ENCODE results near the gene NFIL3.

Gene NFIL3

DNA sequence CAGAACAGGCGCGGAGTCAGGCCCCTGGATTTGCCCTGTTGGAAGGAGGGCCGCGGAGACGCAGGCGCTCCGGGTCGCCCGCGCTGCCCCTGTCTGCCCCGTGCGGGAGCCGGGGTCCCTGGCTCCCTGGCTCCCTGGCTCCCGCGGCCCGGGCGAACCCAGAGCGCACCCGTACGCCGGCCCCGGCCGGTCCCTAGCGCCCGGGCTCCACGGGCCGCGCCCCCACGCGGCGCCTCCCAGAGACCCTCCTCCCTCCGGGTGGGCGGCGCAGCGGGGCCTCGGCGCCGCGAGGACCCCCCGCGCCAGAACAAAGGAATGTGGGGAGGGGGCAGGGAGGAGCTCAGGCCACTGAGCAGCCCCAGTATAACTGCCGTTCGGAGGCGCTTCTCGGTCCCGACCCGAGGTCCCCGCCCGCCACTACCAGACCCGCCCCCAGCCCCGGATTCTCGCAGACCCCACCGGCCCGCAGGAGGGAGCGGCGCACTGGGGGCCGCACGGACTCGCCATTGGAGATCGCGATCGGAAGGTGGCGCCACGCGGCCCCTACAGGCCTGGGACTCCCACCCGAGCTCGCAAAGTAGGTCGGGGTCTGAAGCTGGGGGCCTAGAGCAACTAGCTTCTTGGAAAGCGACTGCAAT, 2.4 kb downstream of the NFIL3 start:
- DNase-seq: no peak

DNA sequence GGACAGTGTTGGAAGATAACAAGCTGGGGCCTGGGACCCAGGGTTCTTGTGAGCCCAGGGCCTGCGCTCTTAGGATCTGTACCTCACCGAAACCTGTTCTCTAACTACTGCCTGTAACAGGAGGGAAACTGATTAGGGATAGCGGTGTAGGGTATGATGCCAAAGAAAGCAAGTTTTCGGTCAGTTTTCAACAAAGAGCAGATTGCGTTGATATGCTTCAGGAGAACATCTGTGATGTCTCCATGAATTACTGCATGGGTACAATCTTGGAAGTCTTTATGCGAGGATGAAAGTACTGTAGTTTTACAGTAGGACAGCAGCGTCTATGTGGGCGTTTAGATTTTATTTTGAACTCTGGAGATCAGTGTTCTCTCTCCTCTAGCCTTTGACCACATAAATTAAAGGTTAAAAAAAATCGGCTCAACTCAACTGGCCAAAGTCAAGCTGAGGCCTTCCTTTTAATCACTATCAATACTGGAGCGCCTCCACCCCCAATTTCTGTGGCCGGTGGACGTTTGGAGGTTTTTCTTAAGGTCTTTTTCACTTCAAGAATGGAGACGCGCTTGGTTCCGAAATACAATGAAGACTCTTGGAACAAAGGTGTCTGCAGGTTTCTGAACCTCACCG, 3.0 kb downstream of the NFIL3 start:
- DNase-seq: no peak

DNA sequence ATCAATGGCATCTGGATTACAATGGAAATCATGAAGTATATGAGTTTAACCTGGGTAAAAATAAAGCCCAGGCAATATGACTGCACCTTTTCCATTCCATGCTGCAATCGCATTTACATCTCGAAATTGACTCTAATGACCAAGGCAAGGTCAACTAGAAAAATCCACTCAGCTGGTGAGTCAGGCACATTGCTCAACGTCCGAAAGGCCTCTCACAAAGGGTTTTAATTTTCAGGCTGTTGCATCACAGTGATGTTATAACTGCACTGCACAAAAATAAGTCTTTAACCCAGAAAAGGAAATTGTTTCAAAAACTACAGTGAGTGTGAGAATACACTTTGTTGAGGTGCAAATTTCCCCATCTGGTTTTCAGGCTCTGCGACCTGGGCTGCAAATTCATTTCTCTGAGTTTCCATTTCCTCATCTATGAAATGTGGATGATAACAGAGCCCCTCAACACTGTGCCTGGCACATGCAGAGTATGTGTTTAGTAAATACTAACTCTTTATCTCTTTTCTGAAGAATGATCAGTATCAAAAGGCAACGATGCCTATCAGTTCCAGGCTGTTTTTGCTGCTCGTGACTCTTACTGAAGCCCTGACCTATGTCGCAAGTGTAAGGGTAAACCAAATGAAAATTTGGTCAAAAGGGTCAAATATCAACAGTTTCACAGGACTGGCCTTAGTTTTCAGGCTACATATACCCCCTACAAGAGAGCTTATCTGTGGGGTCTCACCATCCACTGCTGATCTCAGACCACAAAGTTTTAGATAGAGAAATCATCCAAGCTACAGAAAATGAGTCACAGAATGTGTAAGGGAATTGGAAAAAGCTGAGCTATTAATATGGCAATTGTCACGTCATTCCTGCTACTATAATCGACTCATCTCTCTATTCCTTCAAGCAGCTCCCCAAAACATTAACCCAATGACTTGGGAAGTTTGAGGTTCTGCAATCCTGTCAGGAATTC, 4.1 kb downstream of the NFIL3 start:
- DNase-seq: no peak

DNA sequence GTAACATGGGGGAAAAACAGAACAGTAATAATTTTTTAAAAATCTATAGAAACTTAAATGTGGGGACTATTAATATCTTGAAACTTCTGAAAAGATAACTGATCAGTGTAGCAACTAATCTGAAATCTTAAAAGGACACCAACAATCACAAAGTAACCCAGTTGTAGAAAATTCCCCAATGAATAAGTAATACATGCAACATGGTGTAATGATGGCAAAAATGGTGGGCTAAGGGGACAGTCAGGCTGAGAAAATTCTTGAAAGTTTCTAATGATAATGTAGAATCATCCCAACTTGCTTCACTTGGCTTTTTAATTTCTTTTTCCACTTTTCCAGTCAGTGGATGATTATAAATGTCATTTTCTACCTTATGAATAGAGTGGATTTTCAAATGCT, 5.4 kb downstream of the NFIL3 start:
- DNase-seq: no peak

DNA sequence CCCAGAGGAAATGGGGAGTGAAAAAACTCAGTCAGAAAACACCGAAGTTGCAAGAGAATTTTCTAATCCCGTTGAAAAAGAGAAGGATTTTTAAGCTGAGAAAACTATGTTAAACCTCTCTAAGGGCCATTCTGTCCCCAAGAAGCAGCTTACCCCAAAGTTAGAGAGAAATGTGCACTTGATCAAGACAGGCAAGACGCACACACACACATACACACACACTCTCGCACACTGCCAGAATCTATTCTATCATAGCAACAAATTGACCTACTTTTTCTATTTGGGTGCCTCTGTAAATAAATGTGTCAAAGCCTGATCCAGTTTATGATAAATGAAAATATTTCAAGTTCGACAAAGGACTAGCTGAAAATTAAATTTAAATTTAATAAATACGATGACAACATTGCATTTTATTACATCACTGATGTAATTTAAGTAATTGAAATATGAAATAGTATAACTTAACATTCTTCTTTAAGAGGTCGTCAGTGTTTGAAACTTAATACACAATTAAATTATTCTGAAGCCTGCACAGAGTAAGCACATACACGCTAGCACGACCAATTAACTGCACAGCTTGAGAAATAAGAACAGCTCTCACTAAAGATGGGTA, 5.9 kb downstream of the NFIL3 start:
- no peak for DNase-seq

DNA sequence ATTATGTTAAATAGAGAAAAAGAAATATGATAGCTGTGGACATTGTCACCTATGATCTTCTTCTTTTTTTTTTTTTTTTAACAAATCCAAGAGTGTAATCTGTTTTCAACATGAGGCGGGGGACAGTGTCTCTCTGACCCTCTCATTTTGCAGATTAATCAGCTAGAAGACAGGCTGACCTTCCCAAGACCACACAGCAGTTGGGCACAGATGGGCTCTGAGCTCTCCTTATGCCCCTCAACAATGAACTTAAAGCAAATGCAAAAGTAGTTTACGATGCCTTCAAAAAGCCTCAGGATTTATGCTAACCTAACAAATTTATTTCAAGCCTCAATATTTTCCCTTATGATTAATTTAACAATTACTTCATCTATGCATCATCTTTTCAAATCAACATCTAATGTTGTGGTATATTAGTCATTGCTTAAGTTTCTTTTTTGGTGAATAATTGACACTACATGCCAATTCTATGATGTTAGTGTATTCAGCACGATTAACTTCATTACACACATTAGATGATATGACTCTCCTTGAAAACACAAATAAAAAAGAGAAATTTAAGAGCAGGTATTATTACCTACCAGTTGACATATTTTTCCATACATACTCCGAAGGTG, 7.4 kb downstream of the NFIL3 start:
- no peak for DNase-seq

DNA sequence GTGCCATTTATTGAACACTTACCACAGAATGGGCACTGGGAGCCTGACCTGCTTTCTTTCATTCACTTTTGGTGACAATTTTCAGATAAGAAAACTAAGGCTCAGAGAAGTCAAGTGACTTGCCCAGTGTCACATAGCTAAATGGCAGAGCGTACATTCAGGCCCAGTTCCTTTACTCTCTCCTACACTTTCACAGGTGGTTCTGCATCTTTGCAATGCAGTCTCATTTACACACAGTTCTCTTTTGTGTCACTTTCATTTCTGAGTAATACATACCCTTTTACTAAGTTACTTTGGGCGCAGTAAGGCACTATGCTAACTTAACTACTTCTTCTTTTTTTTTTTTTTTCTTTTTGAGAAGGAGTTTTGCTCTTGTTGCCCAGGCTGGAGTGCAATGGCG, 8.3 kb downstream of the NFIL3 start:
- no peak for DNase-seq

DNA sequence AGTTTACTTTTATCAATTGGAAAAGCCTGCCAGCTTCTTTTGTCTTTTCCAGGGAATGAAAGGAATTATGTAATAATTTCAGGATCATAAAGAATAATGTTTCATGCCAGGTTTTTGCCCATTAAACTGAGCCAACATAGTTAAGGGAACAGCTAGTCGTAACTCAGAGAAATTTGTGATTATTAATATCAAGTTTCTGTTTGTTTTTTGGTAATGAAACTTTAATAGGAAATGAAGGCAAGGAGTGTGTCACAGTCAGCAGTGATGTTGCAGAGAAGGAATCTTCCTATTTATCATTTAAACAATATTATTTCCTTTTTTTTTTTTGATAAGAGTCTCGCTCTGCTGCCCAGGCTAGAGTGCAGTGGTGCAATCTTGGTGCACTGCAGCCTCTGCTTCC, 10.7 kb downstream of the NFIL3 start:
- DNase-seq: no peak

DNA sequence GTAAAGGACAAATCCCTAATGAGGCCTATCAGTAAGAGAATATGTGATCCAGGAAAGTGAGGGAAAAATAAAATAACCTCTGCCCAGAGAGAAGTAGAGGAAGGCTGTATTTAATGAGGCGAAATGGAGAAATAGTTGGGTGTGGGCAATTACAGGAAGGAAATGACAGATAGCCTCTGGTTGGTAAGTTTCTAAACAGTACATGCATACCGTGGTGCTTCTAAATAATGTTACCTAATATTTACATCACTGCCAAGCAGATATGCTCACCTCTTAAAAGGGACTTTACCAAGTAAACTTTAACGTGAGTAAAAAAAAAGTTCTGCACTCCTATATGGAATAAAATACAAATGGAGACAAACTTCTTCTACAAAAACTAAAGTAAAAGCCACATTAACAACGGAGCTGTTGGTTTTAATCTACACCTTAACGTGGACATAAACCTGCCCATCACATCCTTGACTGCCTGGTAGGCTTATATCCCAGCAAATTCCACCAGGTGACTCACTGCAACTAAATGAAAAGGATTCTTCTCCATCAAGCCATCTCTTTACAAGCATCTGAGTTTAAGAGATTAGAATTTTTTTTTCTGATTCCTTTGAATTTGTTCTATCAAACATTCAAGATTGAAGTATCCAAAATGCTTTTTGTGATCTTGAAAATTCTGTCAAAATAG, 12.4 kb downstream of the NFIL3 start:
- no peak for DNase-seq

DNA sequence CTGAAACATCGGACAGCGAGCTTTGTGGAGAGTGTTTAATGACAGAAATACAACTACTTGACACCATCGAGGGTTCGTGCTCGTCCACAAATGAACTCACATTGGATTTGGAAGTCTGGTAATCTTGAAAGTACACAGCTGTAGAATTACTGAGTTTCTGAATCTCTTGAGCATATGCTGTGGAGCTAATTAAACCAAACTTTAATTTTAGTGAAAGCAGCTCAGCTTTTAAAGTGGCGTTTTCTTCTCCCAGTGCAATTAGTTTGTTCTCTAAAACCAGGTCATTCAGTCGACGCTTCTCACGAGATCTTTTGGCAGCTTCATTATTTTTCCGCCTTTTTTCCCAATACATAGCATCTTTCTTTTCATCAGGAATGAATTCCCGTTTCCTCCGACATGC, 13.5 kb downstream of the NFIL3 start:
- DNase-seq: no peak

DNA sequence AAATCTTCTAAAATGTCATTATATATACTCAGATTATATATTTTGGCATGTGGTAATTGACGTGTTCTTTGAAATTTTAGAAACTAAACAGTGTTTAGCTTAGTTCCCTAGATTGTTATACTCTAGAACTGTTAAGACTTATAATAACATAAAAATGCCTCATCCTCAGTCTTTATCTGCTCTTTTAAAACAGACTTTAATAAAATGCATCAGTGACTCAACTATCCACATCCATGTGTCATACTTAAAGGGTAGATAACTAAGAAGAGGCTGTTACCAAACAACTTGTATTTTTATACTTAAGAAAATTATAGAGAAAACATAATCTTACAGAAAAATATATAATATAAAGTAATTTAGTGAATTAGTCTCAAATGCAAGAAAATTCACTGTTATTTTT, 15.2 kb downstream of the NFIL3 start:
- DNase-seq: no peak

DNA sequence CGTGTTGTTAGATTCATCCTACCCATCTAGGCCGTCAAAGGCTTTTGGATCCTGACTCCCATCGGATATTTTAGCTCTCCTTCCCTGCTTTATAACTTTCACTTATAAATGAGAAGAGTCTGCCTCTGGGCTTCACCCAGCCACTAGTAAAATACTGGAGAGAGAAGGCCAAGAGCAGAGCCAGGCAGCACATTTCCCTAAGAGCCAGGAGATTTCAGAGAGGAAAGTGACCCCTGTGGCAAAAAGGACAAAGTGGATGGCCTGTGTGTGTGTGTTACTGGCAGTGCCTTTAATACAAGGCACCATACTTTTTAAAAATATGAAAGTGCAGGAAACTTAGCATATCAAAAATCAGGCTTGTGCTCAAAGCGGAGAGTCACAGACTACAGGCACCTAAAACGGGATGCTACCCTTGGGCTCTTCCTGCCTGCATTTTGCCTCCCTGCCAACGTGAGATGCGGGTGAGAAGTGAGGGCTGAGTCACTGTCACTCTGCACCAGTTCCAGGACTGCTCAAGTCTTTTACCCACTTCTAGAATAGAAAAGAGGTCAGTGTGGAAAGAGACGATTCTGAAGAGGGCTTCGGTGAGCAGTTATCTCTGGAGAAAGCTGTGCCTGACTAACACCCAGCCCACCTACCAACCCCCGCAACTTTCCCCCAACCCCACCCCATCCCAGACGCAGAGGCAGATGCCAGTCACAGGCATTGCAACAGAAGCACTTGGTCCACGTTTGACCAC, 15.9 kb downstream of the NFIL3 start:
- no peak for DNase-seq

DNA sequence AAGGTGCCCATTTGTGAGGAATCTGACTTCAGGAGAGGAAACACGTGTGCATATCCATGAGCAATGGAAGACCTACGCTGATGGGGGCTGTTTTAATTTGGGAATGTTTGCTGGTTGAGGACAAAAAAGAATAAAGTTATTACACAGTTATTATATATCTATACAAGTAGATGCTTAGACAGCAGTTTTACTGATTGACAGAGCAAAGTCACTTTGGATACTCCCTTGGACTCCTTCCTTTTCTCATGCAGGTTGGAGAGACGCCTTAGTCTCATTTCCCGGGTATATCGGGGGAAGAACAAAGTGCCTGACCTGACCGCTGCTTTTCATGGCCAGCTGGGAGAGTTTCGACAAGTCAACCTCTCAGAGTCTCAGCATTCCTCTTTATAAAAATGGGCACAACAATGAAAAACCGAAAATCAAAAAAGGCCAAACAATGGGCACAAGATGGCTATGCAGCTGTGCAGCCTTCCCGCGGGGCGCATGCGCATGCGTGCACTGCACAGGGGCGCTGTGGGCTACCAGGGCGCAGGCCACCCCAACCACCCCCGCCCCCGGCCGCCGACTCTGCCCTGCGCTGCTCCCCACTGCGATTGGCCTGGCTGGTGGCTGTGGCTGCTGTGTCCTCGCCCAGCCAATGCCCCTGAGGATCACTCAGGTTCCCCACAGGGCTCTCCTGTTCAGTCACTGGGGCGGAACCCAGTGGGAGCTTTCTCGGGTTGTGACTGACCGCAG, 18.1 kb downstream of the NFIL3 start:
- no peak for DNase-seq

DNA sequence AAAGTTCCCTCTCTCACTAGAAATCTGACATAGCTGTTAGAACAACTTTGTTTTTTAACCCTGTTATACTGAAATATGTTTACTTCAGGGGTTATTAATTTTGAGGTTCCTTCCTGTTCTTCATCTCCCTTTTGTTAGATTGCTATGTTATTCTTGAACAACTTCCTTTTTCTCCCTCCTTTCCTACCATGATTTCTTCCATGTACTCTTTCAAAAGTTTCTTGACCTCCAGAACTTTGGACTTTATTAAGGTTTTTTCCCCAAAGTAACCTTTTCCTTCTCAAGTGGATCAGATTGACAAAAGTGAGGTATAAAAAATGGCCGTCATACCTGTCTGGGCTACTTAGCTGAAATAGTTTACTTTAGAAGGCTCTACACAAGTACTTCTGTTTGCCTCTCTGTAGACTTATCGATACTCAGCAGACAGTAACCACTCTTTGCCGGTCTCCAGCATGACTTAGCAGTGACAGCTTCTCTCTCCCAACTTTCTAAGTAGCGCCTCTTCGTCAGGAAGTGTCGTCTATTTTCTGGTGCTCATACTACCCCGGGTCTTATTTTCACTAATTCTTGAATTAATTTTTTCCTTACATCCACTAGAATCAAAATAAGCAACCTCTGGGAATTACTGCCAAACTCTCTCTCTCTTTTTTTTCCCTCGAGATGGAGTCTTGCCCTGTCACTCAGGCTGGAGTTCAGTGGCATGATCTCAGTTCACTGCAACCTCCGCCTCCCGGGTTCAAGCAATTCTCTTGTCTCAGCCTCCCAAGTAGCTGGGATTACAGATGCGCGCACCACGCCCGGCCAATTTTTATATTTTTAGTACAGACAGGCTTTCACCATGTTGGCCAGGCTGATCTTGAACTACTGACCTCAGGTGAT, 19.7 kb downstream of the NFIL3 start:
- DNase-seq: no peak

DNA sequence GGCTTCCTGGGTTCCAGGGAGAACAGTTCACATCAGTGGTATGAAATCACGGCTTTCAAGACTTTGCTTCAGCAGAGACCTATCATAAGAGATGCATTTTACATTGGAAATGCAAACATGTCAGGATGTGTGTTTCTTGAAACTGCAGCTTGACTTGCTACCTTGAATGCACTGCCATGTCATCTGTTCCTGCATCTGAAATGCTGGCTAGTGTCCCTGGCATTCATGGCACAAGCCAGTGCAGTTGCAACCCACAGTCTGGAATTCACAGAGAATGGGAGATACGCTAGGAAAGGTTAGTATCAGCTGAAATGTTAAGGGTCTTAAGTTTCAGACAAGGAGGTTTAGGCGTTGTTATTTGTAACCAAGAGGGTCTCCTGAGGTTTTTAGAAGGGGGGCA, 24.7 kb downstream of the NFIL3 start:
- no peak for DNase-seq

DNA sequence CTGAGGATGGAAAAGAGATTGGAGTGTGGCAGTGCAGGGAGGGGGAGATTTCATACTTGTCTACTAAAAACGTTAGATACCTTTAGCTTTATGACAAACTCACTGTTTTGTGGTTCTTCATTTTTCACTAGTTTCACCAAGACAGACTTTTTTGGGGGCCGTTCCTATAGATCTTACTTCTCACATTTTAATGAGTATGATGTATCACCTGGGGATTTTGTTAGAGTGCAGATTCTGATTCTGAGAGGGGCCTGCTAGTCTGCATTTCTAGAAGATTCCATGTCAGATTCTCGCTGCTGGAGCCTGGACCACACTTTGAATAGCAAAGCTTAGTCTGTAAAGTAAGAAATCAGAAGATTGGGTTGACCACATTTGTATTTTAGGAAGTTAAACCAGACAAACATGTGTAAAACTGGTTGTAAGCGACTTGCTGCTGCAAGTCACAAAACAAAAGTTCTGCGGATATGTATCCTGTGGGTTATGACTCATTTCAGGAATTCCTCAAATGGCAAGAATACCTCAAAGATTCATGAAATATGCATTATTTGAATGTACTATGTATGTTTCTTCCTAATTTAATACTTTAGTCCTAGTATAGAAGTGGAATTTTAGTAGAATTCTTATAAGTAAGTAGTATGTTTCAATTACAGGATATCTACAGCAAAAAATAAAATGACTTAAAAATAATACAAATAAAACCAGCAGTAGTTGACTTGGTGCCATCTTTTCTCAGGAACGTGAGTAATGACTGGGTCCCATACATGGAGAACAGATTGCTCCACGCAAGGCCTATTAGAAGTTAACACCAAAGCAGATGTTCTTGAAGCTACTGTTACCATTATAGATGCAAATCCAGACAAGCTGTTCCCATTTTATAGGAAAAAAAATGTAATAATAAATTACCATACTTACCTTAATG, 27.8 kb downstream of the NFIL3 start:
- DNase-seq: no peak

DNA sequence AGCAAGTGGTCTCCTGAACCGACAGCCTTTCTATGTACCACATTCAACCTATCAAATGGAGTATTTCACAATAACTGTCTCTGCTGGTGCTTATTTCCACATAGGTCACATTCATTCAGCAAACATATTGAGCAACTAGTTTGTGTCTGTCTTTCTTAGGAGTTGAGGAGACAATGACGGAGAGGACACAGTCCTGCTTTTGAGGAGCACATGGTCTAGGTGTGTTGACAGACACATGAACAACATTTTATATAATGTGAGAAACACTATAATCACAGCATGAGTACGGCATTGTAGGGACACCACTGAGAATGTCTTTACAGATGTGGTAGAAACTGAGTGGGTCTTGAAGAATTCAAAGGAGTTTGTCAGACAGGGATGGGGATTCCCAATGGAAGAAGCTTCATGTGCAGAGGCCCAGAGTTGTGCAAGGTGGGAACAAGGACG, 28.5 kb downstream of the NFIL3 start:
- DNase-seq: no peak

DNA sequence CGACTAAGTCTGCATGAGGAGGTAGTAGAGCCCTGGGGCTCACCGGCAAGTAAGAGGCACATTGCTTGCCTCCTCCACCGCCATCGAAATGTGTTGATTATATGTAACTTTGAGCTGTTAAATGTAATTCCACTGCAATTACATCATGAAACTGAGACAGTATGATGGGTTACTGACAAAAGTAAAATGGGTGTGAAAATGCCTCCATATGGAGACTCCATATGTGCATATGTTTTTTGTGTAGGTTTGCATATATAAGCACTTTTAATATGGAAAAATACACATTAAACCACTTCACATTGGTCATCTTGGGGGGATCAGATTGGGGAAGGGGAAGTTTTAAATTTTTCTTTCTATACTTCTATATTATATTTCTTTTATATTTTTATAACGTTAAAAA, 29.8 kb downstream of the NFIL3 start:
- no peak for DNase-seq

DNA sequence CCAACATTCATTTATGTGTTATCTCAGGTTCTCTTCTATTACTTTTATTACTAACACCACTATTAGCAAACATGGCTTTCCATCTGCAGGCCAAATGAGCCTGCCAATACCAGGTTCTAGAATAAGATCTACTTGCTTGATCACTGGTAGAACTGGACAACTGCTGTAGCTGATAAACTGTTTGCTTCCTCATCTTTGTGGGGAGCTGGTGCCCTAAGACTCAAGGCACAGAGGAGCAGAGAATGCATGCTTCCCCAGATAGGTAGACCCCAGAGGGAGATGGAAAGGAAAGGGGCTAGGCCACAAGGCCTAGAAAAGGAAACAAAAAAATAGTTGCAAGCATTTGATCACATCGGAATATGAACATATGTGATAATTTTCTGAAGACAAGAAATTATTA, 31.2 kb downstream of the NFIL3 start:
- DNase-seq: no peak

Data from activated naive CD4-positive, alpha-beta T cell treated with anti-CD3 and anti-CD28 coated beads, Interleukin-2, amount 50 U/mL, for 16 hours (primary cell).